HEK293 (cell line): ENCODE results near the gene PTPN4.

ENCODE experiments used
- KLF7 ChIP-seq: fragments of 450-650 bp; formaldehyde crosslinking; IDR thresholded peaks from 2 replicates; pipeline ENCODE4 v1.5.1; 2016; ENCODE audit warnings: missing biosample characterization, missing genetic modification characterization, borderline replicate concordance
- REPIN1 ChIP-seq: fragments of 450-650 bp; formaldehyde crosslinking; IDR thresholded peaks from 2 replicates; pipeline ENCODE4 v1.5.1; 2017; ENCODE audit warnings: missing biosample characterization, missing genetic modification characterization, low read depth
- TCF7L2 ChIP-seq: IDR thresholded peaks from 2 replicates; pipeline ENCODE4 v1.6.1; 2011; ENCODE audit warnings: low read depth, mild to moderate bottlenecking, inconsistent platforms, low read length, moderate library complexity, borderline replicate concordance
- ZBTB1 ChIP-seq: fragments of 450-650 bp; formaldehyde crosslinking; IDR thresholded peaks from 2 replicates; pipeline ENCODE4 v1.5.1; 2016; ENCODE audit warnings: missing biosample characterization, missing genetic modification characterization
- ZNF133 ChIP-seq: fragments of 450-650 bp; formaldehyde crosslinking; IDR thresholded peaks from 2 replicates; pipeline ENCODE4 v1.5.1; 2016; ENCODE audit warnings: missing biosample characterization, missing genetic modification characterization
- ZNF2 ChIP-seq: fragments of 450-650 bp; formaldehyde crosslinking; IDR thresholded peaks from 2 replicates; pipeline ENCODE4 v1.5.1; 2016; ENCODE audit warnings: missing biosample characterization, missing genetic modification characterization
- ZNF266 ChIP-seq: fragments of 450-650 bp; formaldehyde crosslinking; IDR thresholded peaks from 2 replicates; pipeline ENCODE4 v1.5.1; 2016; ENCODE audit warnings: missing biosample characterization, missing genetic modification characterization, low read depth
- ZNF274 ChIP-seq, 2 experiments: fragments of 200-500 bp in 1 of 2; fragments of 450-650 bp in 1 of 2; sonication (Bioruptor generic) in 1 of 2; formaldehyde crosslinking in 1 of 2; IDR thresholded peaks; 2 replicates each; pipeline versions ENCODE4 v1.5.1 to v1.6.1; 2014 to 2016; ENCODE audit warnings: borderline replicate concordance in 1 of 2, inconsistent platforms in 1 of 2, low read length in 1 of 2, missing biosample characterization in 1 of 2, missing genetic modification characterization in 1 of 2
- ZNF335 ChIP-seq: fragments of 450-650 bp; formaldehyde crosslinking; conservative IDR thresholded peaks from 2 replicates; pipeline ENCODE4 v1.5.1; 2016; ENCODE audit warnings: missing biosample characterization, missing genetic modification characterization
- ZNF530 ChIP-seq: fragments of 450-650 bp; formaldehyde crosslinking; IDR thresholded peaks from 2 replicates; pipeline ENCODE4 v1.5.1; 2016; ENCODE audit warnings: low read depth, missing biosample characterization, missing genetic modification characterization
- ZNF558 ChIP-seq: fragments of 450-650 bp; formaldehyde crosslinking; IDR thresholded peaks from 2 replicates; pipeline ENCODE4 v1.5.1; 2016; ENCODE audit warnings: missing biosample characterization, missing genetic modification characterization
- ZNF571 ChIP-seq: fragments of 450-650 bp; formaldehyde crosslinking; IDR thresholded peaks from 2 replicates; pipeline ENCODE4 v1.5.0; 2017; ENCODE audit warnings: missing biosample characterization, missing genetic modification characterization
- ZNF585B ChIP-seq: fragments of 450-650 bp; formaldehyde crosslinking; IDR thresholded peaks from 2 replicates; pipeline ENCODE4 v1.5.1; 2016; ENCODE audit warnings: missing biosample characterization, missing genetic modification characterization
- ZNF664 ChIP-seq: fragments of 450-650 bp; formaldehyde crosslinking; IDR thresholded peaks from 2 replicates; pipeline ENCODE4 v1.5.1; 2016; ENCODE audit warnings: missing biosample characterization, missing genetic modification characterization
- ZNF747 ChIP-seq: fragments of 450-650 bp; formaldehyde crosslinking; IDR thresholded peaks from 2 replicates; pipeline ENCODE4 v1.5.1; 2016; ENCODE audit warnings: missing biosample characterization, missing genetic modification characterization
- ZNF777 ChIP-seq: fragments of 450-650 bp; formaldehyde crosslinking; IDR thresholded peaks from 2 replicates; pipeline ENCODE4 v1.5.1; 2017; ENCODE audit warnings: missing biosample characterization, missing genetic modification characterization, borderline replicate concordance
- ZNF843 ChIP-seq: fragments of 450-650 bp; formaldehyde crosslinking; IDR thresholded peaks from 2 replicates; pipeline ENCODE4 v1.5.1; 2016; ENCODE audit warnings: missing biosample characterization, missing genetic modification characterization
- TF ChIP-seq, protein P1 (sequence below): fragments of 450-650 bp; IDR thresholded peaks from 2 replicates; pipeline ENCODE4 v1.5.1; 2018; ENCODE audit warnings: missing biosample characterization, mild to moderate bottlenecking, missing genetic modification characterization
- TF ChIP-seq, protein P2 (sequence below): fragments of 450-650 bp; formaldehyde crosslinking; IDR thresholded peaks from 2 replicates; pipeline ENCODE4 v1.5.1; 2017; ENCODE audit warnings: missing biosample characterization, missing genetic modification characterization
- TF ChIP-seq, protein P3 (sequence below): fragments of 450-650 bp; formaldehyde crosslinking; IDR thresholded peaks from 2 replicates; pipeline ENCODE4 v1.5.1; 2016; ENCODE audit warnings: missing biosample characterization, missing genetic modification characterization
- TF ChIP-seq, protein P4 (sequence below): fragments of 450-650 bp; formaldehyde crosslinking; IDR thresholded peaks from 2 replicates; pipeline ENCODE4 v1.5.1; 2016; ENCODE audit warnings: missing biosample characterization, missing genetic modification characterization
- TF ChIP-seq, protein P5 (sequence below): fragments of 450-650 bp; formaldehyde crosslinking; IDR thresholded peaks from 2 replicates; pipeline ENCODE4 v1.5.1; 2017; ENCODE audit warnings: missing biosample characterization, missing genetic modification characterization
- TF ChIP-seq, protein P6 (sequence below): fragments of 450-650 bp; formaldehyde crosslinking; IDR thresholded peaks from 2 replicates; pipeline ENCODE4 v1.5.1; 2016; ENCODE audit warnings: missing biosample characterization, missing genetic modification characterization
- TF ChIP-seq, protein P7 (sequence below): fragments of 450-650 bp; formaldehyde crosslinking; IDR thresholded peaks from 2 replicates; pipeline ENCODE4 v1.5.1; 2016; ENCODE audit warnings: missing biosample characterization, missing genetic modification characterization

PTPN4 gene

DNA sequence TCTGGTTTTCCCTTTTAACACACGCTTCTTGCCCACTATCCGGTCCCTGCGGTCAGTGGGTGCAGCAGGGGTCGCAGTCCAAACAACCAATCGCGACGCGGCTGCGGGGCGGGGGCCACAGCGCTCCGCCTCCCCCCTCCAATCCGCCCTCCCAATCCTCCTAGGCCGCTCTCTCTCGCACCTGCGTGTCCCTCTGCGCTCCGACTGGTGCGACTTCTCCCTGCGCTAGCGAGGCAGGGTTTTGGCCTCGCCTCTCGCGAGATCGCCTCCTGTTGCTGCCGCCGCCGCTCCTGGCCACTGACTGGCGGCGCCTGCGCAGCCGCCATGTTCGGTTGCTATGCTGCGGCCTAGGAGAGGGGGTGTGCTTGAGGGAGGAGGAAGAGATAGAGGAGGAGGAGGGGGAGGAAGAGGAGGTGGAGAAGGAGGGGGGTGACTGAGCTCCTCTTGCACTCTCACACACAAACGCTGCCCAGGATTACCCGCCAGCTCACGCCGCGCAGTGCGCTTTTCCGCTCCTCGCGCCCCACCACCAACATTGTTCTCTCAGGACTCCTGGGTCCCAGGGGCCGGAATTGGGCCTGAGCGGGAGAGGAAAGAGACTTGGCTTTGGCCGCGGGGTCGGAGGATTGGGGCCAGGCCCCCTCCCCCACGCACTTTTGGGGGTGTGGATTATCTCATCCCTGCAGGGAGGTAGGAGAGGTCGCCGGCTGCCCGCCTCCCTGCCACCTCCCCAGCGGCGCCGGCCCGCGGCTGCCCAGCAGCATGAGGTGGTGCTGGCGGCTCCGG, at the start of gene PTPN4 (continued):
- TF ChIP-seq ZNF133 (tag by site-specific recombination) (no peak), ZNF530 (tag by site-specific recombination) (no peak), ZNF335 (peak; percentile 69), TCF7L2 (no peak), ZNF664 (no peak), ZNF266 (tag by site-specific recombination) (no peak), ZNF2 (tag by site-specific recombination) (peak; percentile 53; the same call in 1 of the 2 replicates), ZBTB1 (tag by site-specific recombination) (no peak), KLF7 (tag by site-specific recombination) (no peak), ZNF843 (tag by site-specific recombination) (peak; percentile 68; the same call in 1 of the 2 replicates), REPIN1 (tag by site-specific recombination) (no peak), ZNF274 (IDR thresholded peaks at IDR 0.05; ENCODE audit: low read length) (no peak), ZNF274 (tag by site-specific recombination; IDR thresholded peaks at IDR 0.05; ENCODE audit: borderline replicate concordance) (no peak), ZNF747 (no peak), ZNF571 (tag by site-specific recombination) (no peak), ZNF777 (tag by site-specific recombination) (no peak), ZNF585B (tag by site-specific recombination) (peak; percentile 8; the same call in 1 of the 2 replicates), ZNF558 (tag by site-specific recombination) (peak; percentile 63; the same call in 1 of the 2 replicates)
- TF ChIP-seq, protein P1, sequence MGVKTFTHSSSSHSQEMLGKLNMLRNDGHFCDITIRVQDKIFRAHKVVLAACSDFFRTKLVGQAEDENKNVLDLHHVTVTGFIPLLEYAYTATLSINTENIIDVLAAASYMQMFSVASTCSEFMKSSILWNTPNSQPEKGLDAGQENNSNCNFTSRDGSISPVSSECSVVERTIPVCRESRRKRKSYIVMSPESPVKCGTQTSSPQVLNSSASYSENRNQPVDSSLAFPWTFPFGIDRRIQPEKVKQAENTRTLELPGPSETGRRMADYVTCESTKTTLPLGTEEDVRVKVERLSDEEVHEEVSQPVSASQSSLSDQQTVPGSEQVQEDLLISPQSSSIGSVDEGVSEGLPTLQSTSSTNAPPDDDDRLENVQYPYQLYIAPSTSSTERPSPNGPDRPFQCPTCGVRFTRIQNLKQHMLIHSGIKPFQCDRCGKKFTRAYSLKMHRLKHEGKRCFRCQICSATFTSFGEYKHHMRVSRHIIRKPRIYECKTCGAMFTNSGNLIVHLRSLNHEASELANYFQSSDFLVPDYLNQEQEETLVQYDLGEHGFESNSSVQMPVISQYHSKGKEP = no peak
- TF ChIP-seq, protein P2, sequence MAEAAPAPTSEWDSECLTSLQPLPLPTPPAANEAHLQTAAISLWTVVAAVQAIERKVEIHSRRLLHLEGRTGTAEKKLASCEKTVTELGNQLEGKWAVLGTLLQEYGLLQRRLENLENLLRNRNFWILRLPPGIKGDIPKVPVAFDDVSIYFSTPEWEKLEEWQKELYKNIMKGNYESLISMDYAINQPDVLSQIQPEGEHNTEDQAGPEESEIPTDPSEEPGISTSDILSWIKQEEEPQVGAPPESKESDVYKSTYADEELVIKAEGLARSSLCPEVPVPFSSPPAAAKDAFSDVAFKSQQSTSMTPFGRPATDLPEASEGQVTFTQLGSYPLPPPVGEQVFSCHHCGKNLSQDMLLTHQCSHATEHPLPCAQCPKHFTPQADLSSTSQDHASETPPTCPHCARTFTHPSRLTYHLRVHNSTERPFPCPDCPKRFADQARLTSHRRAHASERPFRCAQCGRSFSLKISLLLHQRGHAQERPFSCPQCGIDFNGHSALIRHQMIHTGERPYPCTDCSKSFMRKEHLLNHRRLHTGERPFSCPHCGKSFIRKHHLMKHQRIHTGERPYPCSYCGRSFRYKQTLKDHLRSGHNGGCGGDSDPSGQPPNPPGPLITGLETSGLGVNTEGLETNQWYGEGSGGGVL (tag by site-specific recombination) = peak; percentile 100
- TF ChIP-seq, protein P3, sequence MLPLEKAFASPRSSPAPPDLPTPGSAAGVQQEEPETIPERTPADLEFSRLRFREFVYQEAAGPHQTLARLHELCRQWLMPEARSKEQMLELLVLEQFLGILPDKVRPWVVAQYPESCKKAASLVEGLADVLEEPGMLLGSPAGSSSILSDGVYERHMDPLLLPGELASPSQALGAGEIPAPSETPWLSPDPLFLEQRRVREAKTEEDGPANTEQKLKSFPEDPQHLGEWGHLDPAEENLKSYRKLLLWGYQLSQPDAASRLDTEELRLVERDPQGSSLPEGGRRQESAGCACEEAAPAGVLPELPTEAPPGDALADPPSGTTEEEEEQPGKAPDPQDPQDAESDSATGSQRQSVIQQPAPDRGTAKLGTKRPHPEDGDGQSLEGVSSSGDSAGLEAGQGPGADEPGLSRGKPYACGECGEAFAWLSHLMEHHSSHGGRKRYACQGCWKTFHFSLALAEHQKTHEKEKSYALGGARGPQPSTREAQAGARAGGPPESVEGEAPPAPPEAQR (tag by site-specific recombination) = no peak
- TF ChIP-seq, protein P4, sequence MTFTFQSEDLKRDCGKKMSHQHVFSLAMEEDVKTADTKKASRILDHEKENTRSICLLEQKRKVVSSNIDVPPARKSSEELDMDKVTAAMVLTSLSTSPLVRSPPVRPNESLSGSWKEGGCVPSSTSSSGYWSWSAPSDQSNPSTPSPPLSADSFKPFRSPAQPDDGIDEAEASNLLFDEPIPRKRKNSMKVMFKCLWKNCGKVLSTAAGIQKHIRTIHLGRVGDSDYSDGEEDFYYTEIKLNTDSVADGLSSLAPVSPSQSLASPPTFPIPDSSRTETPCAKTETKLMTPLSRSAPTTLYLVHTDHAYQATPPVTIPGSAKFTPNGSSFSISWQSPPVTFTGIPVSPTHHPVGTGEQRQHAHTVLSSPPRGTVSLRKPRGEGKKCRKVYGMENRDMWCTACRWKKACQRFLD (tag by site-specific recombination) = no peak
- TF ChIP-seq, protein P5, sequence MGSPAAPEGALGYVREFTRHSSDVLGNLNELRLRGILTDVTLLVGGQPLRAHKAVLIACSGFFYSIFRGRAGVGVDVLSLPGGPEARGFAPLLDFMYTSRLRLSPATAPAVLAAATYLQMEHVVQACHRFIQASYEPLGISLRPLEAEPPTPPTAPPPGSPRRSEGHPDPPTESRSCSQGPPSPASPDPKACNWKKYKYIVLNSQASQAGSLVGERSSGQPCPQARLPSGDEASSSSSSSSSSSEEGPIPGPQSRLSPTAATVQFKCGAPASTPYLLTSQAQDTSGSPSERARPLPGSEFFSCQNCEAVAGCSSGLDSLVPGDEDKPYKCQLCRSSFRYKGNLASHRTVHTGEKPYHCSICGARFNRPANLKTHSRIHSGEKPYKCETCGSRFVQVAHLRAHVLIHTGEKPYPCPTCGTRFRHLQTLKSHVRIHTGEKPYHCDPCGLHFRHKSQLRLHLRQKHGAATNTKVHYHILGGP (tag by site-specific recombination) = no peak
- TF ChIP-seq, protein P6, sequence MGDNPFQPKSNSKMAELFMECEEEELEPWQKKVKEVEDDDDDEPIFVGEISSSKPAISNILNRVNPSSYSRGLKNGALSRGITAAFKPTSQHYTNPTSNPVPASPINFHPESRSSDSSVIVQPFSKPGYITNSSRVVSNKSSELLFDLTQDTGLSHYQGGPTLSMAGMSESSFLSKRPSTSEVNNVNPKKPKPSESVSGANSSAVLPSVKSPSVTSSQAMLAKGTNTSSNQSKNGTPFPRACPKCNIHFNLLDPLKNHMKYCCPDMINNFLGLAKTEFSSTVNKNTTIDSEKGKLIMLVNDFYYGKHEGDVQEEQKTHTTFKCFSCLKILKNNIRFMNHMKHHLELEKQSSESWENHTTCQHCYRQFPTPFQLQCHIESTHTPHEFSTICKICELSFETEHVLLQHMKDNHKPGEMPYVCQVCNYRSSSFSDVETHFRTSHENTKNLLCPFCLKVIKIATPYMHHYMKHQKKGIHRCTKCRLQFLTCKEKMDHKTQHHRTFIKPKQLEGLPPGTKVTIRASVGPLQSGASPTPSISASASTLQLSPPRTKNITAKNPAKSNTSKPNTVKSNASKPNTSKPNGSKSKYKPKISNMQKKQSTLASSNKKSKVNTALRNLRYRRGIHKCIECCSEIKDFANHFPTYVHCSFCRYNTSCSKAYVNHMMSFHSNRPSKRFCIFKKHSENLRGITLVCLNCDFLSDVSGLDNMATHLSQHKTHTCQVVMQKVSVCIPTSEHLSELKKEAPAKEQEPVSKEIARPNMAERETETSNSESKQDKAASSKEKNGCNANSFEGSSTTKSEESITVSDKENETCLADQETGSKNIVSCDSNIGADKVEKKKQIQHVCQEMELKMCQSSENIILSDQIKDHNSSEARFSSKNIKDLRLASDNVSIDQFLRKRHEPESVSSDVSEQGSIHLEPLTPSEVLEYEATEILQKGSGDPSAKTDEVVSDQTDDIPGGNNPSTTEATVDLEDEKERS (tag by site-specific recombination) = no peak
- TF ChIP-seq, protein P7, sequence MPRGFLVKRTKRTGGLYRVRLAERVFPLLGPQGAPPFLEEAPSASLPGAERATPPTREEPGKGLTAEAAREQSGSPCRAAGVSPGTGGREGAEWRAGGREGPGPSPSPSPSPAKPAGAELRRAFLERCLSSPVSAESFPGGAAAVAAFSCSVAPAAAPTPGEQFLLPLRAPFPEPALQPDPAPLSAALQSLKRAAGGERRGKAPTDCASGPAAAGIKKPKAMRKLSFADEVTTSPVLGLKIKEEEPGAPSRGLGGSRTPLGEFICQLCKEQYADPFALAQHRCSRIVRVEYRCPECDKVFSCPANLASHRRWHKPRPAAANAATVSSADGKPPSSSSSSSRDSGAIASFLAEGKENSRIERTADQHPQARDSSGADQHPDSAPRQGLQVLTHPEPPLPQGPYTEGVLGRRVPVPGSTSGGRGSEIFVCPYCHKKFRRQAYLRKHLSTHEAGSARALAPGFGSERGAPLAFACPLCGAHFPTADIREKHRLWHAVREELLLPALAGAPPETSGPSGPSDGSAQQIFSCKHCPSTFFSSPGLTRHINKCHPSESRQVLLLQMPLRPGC (tag by site-specific recombination) = no peak; the same call in 1 of the 2 replicates
